Measurements from ENCODE around the gene ITPR1.

- TF ChIP-seq TAF1 (IDR thresholded peaks at IDR 0.05; ENCODE audit: borderline replicate concordance, insufficient read depth, low read length) (no peak), POLR2AphosphoS5 (IDR thresholded peaks at IDR 0.05; ENCODE audit: low read depth, low read length) (no peak), SIN3A (IDR thresholded peaks at IDR 0.05; ENCODE audit: borderline replicate concordance, insufficient read depth, low read length) (no peak)
- TF ChIP-seq, protein P1, sequence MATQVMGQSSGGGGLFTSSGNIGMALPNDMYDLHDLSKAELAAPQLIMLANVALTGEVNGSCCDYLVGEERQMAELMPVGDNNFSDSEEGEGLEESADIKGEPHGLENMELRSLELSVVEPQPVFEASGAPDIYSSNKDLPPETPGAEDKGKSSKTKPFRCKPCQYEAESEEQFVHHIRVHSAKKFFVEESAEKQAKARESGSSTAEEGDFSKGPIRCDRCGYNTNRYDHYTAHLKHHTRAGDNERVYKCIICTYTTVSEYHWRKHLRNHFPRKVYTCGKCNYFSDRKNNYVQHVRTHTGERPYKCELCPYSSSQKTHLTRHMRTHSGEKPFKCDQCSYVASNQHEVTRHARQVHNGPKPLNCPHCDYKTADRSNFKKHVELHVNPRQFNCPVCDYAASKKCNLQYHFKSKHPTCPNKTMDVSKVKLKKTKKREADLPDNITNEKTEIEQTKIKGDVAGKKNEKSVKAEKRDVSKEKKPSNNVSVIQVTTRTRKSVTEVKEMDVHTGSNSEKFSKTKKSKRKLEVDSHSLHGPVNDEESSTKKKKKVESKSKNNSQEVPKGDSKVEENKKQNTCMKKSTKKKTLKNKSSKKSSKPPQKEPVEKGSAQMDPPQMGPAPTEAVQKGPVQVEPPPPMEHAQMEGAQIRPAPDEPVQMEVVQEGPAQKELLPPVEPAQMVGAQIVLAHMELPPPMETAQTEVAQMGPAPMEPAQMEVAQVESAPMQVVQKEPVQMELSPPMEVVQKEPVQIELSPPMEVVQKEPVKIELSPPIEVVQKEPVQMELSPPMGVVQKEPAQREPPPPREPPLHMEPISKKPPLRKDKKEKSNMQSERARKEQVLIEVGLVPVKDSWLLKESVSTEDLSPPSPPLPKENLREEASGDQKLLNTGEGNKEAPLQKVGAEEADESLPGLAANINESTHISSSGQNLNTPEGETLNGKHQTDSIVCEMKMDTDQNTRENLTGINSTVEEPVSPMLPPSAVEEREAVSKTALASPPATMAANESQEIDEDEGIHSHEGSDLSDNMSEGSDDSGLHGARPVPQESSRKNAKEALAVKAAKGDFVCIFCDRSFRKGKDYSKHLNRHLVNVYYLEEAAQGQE (IDR thresholded peaks at IDR 0.05; ENCODE audit: insufficient read depth in 1 of 2, low read depth in 2 of 2, low read length in 2 of 2), result no peak
Observed at GRCh38 chr3:4503050-4503449, 9.9 kb downstream of the ITPR1 start.

Measured in PFSK-1 (cell line).